Parathyroid adenoma (tissue), 2 donors: ENCODE data around the gene ARF3.

Experiments used
- H2AFZ ChIP-seq: fragments of 300-600 bp; sonication (generic); one replicate; pipeline ENCODE4 v1.7.0; 2017; ENCODE audit warnings: antibody characterized with exemption, mild to moderate bottlenecking
- H3K27ac ChIP-seq: fragments of 300-600 bp; sonication (generic); one replicate; pipeline ENCODE4 v1.7.0; 2017
- H3K27me3 ChIP-seq: fragments of 300-600 bp; sonication (generic); one replicate; pipeline ENCODE4 v1.7.0; 2017; ENCODE audit warnings: low read length; ENCODE audit not compliant: control insufficient read depth, insufficient read depth
- H3K36me3 ChIP-seq: fragments of 300-600 bp; sonication (generic); one replicate; pipeline ENCODE4 v1.7.0; 2017; ENCODE audit warnings: low read length; ENCODE audit not compliant: control insufficient read depth, insufficient read depth
- H3K4me1 ChIP-seq: fragments of 300-600 bp; sonication (generic); one replicate; pipeline ENCODE4 v1.7.0; 2017; ENCODE audit warnings: control low read depth
- H3K4me2 ChIP-seq: fragments of 300-600 bp; sonication (generic); one replicate; pipeline ENCODE4 v1.7.0; 2017; ENCODE audit warnings: low read length
- H3K4me3 ChIP-seq: fragments of 300-600 bp; sonication (generic); one replicate; pipeline ENCODE4 v1.7.0; 2017; ENCODE audit warnings: low read depth, low read length
- H3K79me2 ChIP-seq: fragments of 300-600 bp; sonication (generic); one replicate; pipeline ENCODE4 v1.7.0; 2017; ENCODE audit warnings: control low read depth
- H3K9ac ChIP-seq: fragments of 300-600 bp; sonication (generic); one replicate; pipeline ENCODE4 v1.7.0; 2017; ENCODE audit warnings: mild to moderate bottlenecking
- H3K9me3 ChIP-seq: fragments of 300-600 bp; sonication (generic); one replicate; pipeline ENCODE4 v1.7.0; 2017; ENCODE audit warnings: low read length; ENCODE audit not compliant: control insufficient read depth
- CTCF ChIP-seq: fragments of 300-600 bp; sonication (generic); IDR thresholded peaks from one replicate; pipeline ENCODE4 v1.7.0; 2017; ENCODE audit warnings: antibody characterized with exemption, mild to moderate bottlenecking
- donor health status: primary hyperparathyroidism.

ARF3 gene

GRCh38 chr12:48970702-48971334 lies 13.5 kb upstream of the ARF3 start:
- Histone ChIP-seq H3K9ac (no peak overlapping the region), H3K4me2 (peak overlapping the region; percentile 67), H3K9me3 (no peaks in the 10 kb centered on the region), H3K27ac (no peak overlapping the region), H3K4me3 (peak overlapping the region; percentile 16), H3K79me2 (no peaks in the 10 kb centered on the region), H2AFZ (peak overlapping the region; percentile 67), H3K4me1 (peaks cover 31% of the 10 kb centered on the region), H3K27me3 (no peaks in the 10 kb centered on the region), H3K36me3 (no peaks in the 10 kb centered on the region)
- no peak for TF ChIP-seq CTCF

GRCh38 chr12:48969833-48970701 lies 12.8 kb upstream of the ARF3 start:
- peaks cover 31% of the 10 kb centered on the region for H3K4me1 ChIP-seq
- H3K4me3 ChIP-seq: no peak overlapping the region
- H3K4me2 ChIP-seq: no peak overlapping the region

GRCh38 chr12:48969160-48969771 lies 12.0 kb upstream of the ARF3 start:
- Histone ChIP-seq H2AFZ (peak overlapping the region; percentile 84), H3K4me2 (no peak overlapping the region), H3K36me3 (no peaks in the 10 kb centered on the region), H3K79me2 (no peaks in the 10 kb centered on the region), H3K27me3 (no peaks in the 10 kb centered on the region), H3K4me1 (peaks cover 31% of the 10 kb centered on the region), H3K9ac (no peak overlapping the region), H3K9me3 (no peaks in the 10 kb centered on the region), H3K27ac (no peak overlapping the region), H3K4me3 (no peak overlapping the region)
- no peak for TF ChIP-seq CTCF

More at GRCh38 chr12:48969833-48970701, 12.8 kb upstream of the ARF3 start:
- H3K36me3 ChIP-seq: no peaks in the 10 kb centered on the region
- H3K9ac ChIP-seq: no peak overlapping the region
- H2AFZ ChIP-seq: peak overlapping the region; percentile 84
- no peaks in the 10 kb centered on the region for H3K9me3 ChIP-seq
- TF ChIP-seq CTCF: no peak
- no peaks in the 10 kb centered on the region for H3K27me3 ChIP-seq
- no peak overlapping the region for H3K27ac ChIP-seq
- H3K79me2 ChIP-seq: no peaks in the 10 kb centered on the region

- Histone ChIP-seq H3K9ac (no peak overlapping the region), H3K4me1 (peaks cover 27% of the 10 kb centered on the region), H3K36me3 (no peaks in the 10 kb centered on the region), H2AFZ (no peak overlapping the region), H3K9me3 (no peaks in the 10 kb centered on the region), H3K4me2 (no peak overlapping the region), H3K4me3 (no peak overlapping the region), H3K27me3 (no peaks in the 10 kb centered on the region), H3K27ac (no peak overlapping the region), H3K79me2 (no peaks in the 10 kb centered on the region)
- no peak for TF ChIP-seq CTCF
Observed at GRCh38 chr12:48968467-48968866, 11.2 kb upstream of the ARF3 start.
